PC-9 (cell line): ENCODE data around the gene IKZF4. TPM values are rescaled to one million over a fixed set of nuclear protein-coding genes. Genes with fewer than 3 reads are reported as not detected.
A peak's percentile ranks its signal among the peaks of the same experiment; 100 is the strongest.
"Not testable (repeated sequence)": the region's sequence is repeated elsewhere in the genome, so short reads cannot be mapped to it uniquely, and the experiment has no call there.

Experiments
- BruUV-seq: library from RNA; stranded (reverse); fragments of 400-500 nt; replicated peaks from 2 replicates; lab custom pipeline; 2021; lab: Mats Ljungman, UMichigan
- CTCF ChIA-PET: fragments of 300-600 bp; sonication (Branson Sonifier 250); formaldehyde crosslinking; loops from one replicate; lab custom pipeline; 2022; ENCODE audit warnings: antibody characterized with exemption; lab: Charles Lee
- POLR2A ChIA-PET: fragments of 300-600 bp; sonication (Branson Sonifier 250); formaldehyde crosslinking; loops from one replicate; lab custom pipeline; 2022; ENCODE audit warnings: antibody characterized with exemption; ENCODE audit not compliant: unreplicated experiment; lab: Charles Lee
- DNase-seq, 2 experiments: peaks; one replicate each; pipeline versions ENCODE4 v3.0.0 to v3.0.0-alpha.2; 2015 to 2022; ENCODE audit warnings: mixed read lengths in 1 of 2
- H2AFZ ChIP-seq: fragments of 200-600 bp; sonication (generic); 2 replicates; pipeline ENCODE4 v1.8.1; 2017; ENCODE audit warnings: antibody characterized with exemption
- H3F3A ChIP-seq: fragments of 200-600 bp; sonication (generic); 2 replicates; pipeline ENCODE4 v1.8.1; 2017; ENCODE audit warnings: antibody characterized with exemption, mild to moderate bottlenecking, low read depth; ENCODE audit not compliant: insufficient read depth
- H3K27ac ChIP-seq: fragments of 200-600 bp; sonication (generic); 2 replicates; pipeline ENCODE4 v1.6.1; 2016; ENCODE audit warnings: mixed run types
- H3K27me3 ChIP-seq: fragments of 200-600 bp; sonication (generic); 2 replicates; pipeline ENCODE4 v1.6.1; 2016; ENCODE audit warnings: low read depth, mixed run types; ENCODE audit not compliant: insufficient read depth
- H3K36me3 ChIP-seq: fragments of 200-600 bp; sonication (generic); 2 replicates; pipeline ENCODE4 v1.6.1; 2016; ENCODE audit warnings: low read depth, mixed run types
- H3K4me1 ChIP-seq: fragments of 200-600 bp; sonication (generic); replicated peaks from 2 replicates; pipeline ENCODE4 v1.6.1; 2016; ENCODE audit warnings: mixed run types; ENCODE audit not compliant: insufficient read depth
- H3K4me2 ChIP-seq: fragments of 200-600 bp; sonication (generic); 2 replicates; pipeline ENCODE4 v1.6.1; 2017; ENCODE audit warnings: mixed run types
- H3K4me3 ChIP-seq: fragments of 200-600 bp; sonication (generic); 2 replicates; pipeline ENCODE4 v1.6.1; 2016; ENCODE audit warnings: mixed run types
- H3K79me2 ChIP-seq: fragments of 200-600 bp; sonication (generic); 2 replicates; pipeline ENCODE4 v1.6.1; 2017; ENCODE audit warnings: low read depth, mixed run types
- H3K9me2 ChIP-seq: fragments of 200-600 bp; sonication (generic); 2 replicates; pipeline ENCODE4 v1.8.1; 2017; ENCODE audit warnings: mild to moderate bottlenecking; ENCODE audit not compliant: insufficient read depth
- H3K9me3 ChIP-seq: fragments of 200-600 bp; sonication (generic); 2 replicates; pipeline ENCODE4 v1.8.1; 2016; ENCODE audit warnings: low read depth; ENCODE audit not compliant: insufficient read depth
- H4K20me1 ChIP-seq: fragments of 200-600 bp; sonication (generic); 2 replicates; pipeline ENCODE4 v1.8.1; 2017; ENCODE audit not compliant: insufficient read depth
- EZH2 ChIP-seq: fragments of 200-600 bp; sonication (generic); IDR thresholded peaks from 2 replicates; pipeline ENCODE4 v1.8.0; 2017; ENCODE audit warnings: antibody characterized with exemption, low read depth
- intact Hi-C: fragments of 100-400 bp; cut with micrococcal nuclease; formaldehyde crosslinking; loops from one replicate; pipeline ENCODE4 v1.10.0; 2022; ENCODE audit not compliant: unreplicated experiment
- total RNA-seq: library from RNA; stranded (reverse); gene quantifications from 2 replicates; pipeline ENCODE4 v1.2.3, GENCODE V29; 2021
- TF ChIP-seq, protein P1 (sequence below): fragments of 200-600 bp; sonication (generic); conservative IDR thresholded peaks from 2 replicates; pipeline ENCODE4 v1.6.1; 2017; ENCODE audit warnings: mixed run types, antibody characterized with exemption, mild to moderate bottlenecking, moderate library complexity

Gene IKZF4
- total RNA-seq, 1 experiment from 2014 or later = 7.4 TPM

- H3K4me1 ChIP-seq = peaks cover 24% of the 10 kb centered on the region
- H3K27ac ChIP-seq = no peak overlapping the region
- no peak for TF ChIP-seq EZH2
- TF ChIP-seq, protein P1, sequence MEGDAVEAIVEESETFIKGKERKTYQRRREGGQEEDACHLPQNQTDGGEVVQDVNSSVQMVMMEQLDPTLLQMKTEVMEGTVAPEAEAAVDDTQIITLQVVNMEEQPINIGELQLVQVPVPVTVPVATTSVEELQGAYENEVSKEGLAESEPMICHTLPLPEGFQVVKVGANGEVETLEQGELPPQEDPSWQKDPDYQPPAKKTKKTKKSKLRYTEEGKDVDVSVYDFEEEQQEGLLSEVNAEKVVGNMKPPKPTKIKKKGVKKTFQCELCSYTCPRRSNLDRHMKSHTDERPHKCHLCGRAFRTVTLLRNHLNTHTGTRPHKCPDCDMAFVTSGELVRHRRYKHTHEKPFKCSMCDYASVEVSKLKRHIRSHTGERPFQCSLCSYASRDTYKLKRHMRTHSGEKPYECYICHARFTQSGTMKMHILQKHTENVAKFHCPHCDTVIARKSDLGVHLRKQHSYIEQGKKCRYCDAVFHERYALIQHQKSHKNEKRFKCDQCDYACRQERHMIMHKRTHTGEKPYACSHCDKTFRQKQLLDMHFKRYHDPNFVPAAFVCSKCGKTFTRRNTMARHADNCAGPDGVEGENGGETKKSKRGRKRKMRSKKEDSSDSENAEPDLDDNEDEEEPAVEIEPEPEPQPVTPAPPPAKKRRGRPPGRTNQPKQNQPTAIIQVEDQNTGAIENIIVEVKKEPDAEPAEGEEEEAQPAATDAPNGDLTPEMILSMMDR = no peak
- H3K27me3 ChIP-seq = no peaks in the 10 kb centered on the region
- POLR2A ChIA-PET = no interaction called here
- no peak for DNase-seq
- CTCF ChIA-PET = no interaction called here
- no peaks in the 10 kb centered on the region for H3K9me2 ChIP-seq
- no TSS peak for BruUV-seq
- 0 out of 2 replicates have a peak, but pooled peaks cover 5% of the 10 kb centered on the region for H4K20me1 ChIP-seq
- H3K4me3 ChIP-seq = no peak overlapping the region
- peaks cover 34% of the 10 kb centered on the region for H3F3A ChIP-seq
- H2AFZ ChIP-seq = no peak overlapping the region
- intact Hi-C loops = no loop called here
- no peak overlapping the region for H3K4me2 ChIP-seq
- no peaks in the 10 kb centered on the region for H3K9me3 ChIP-seq
- peaks cover 51% of the 10 kb centered on the region for H3K79me2 ChIP-seq
- H3K36me3 ChIP-seq = 0 out of 2 replicates have a peak, but pooled peaks cover 6% of the 10 kb centered on the region
Observed at GRCh38 chr12:55978393-55978792, 42.5 kb upstream of the IKZF4 start.

DNA sequence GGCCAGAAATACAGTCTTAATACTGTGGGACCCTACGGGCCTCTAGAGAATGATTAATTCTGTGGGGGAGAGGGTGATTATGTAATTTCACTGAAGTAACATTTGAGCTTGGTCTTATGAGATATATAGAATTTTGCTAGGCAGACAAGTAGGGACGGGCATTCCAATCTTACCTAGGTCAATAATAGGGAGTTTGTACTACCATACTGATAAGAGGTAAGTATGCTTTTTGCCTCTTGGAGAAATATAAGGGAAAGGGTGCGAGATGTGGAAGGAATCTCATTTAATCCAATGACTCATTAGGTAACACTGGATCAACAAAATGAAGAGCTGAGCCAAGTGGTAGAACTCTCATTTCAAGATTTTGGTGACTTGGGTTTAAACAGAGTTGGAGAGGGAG, 41.8 kb upstream of the IKZF4 start:
- no peak for TF ChIP-seq EZH2
- TF ChIP-seq, protein P1 = no peak
- Histone ChIP-seq H3K4me3 (no peak overlapping the region), H3F3A (peaks cover 34% of the 10 kb centered on the region), H3K9me3 (no peaks in the 10 kb centered on the region), H3K27me3 (no peaks in the 10 kb centered on the region), H3K9me2 (no peaks in the 10 kb centered on the region), H2AFZ (no peak overlapping the region), H3K27ac (no peak overlapping the region), H3K79me2 (peaks cover 51% of the 10 kb centered on the region), H3K36me3 (0 out of 2 replicates have a peak, but pooled peaks cover 6% of the 10 kb centered on the region), H4K20me1 (0 out of 2 replicates have a peak, but pooled peaks cover 5% of the 10 kb centered on the region), H3K4me2 (no peak overlapping the region), H3K4me1 (peaks cover 24% of the 10 kb centered on the region)
- DNase-seq = no peak
- ChIA-PET POLR2A (no interaction called here), CTCF (interaction anchor here (0.6 kb wide), 1 partner anchor 308 kb away, joined by 15 read pairs; no protein-coding TSS in a partner anchor)
- no TSS peak for BruUV-seq
- intact Hi-C loops = no loop called here

- ChIA-PET CTCF (interaction anchor here (0.7 kb wide), 1 partner anchor 253 kb away, joined by 3 read pairs; no protein-coding TSS in a partner anchor), POLR2A (interaction anchor here (0.6 to 0.7 kb wide), 2 partner anchors 20 to 24 kb away, joined by 9 to 12 read pairs; no protein-coding TSS in a partner anchor)
- H4K20me1 ChIP-seq, H3K4me3 ChIP-seq, H3K9me3 ChIP-seq, H3K9me2 ChIP-seq, intact Hi-C loops, BruUV-seq, H2AFZ ChIP-seq, H3K27me3 ChIP-seq: not testable (repeated sequence)
- Histone ChIP-seq H3K4me1 (peaks cover 17% of the 10 kb centered on the region), H3K27ac (peak overlapping the region; percentile 38; the same call in 1 of the 2 replicates), H3K79me2 (peaks cover 24% of the 10 kb centered on the region), H3F3A (peaks cover 34% of the 10 kb centered on the region), H3K4me2 (0 out of 2 replicates have a peak overlapping the region, but pooled peaks have one; percentile 27), H3K36me3 (0 out of 2 replicates have a peak, but pooled peaks cover 17% of the 10 kb centered on the region)
- peak; percentile 55 to 65 for DNase-seq
Observed at GRCh38 chr12:55981882-55982281, 39.0 kb upstream of the IKZF4 start.
